Fibroblast of lung (primary cell): ENCODE results near the gene SP5. TPM values are rescaled to one million over a fixed set of nuclear protein-coding genes. Genes with fewer than 3 reads are reported as not detected.

Experiments used
- DNase-seq, 2 donors: peaks; one replicate each; pipeline versions ENCODE4 v3.0.0 to v3.0.0-alpha.2; 2010; ENCODE audit warnings: low read depth in 2 of 2
- H2AFZ ChIP-seq: 2 replicates; pipeline ENCODE4 v1.5.1; 2012; ENCODE audit warnings: low read length, control low read depth, inconsistent platforms
- H3K27ac ChIP-seq: 2 replicates; pipeline ENCODE4 v1.5.1; 2011; ENCODE audit warnings: low read length, control low read depth; ENCODE audit not compliant: insufficient read depth
- H3K27me3 ChIP-seq: 2 replicates; pipeline ENCODE4 v1.5.1; 2011; ENCODE audit warnings: mild to moderate bottlenecking, low read length; ENCODE audit not compliant: control insufficient read depth, insufficient read depth
- H3K36me3 ChIP-seq: 2 replicates; pipeline ENCODE4 v1.5.1; 2011; ENCODE audit warnings: low read length; ENCODE audit not compliant: control insufficient read depth, insufficient read depth
- H3K4me1 ChIP-seq: 2 replicates; pipeline ENCODE4 v1.5.1; 2011; ENCODE audit warnings: low read length; ENCODE audit not compliant: control insufficient read depth, insufficient read depth; ENCODE audit errors: extremely low read depth
- H3K4me2 ChIP-seq: 2 replicates; pipeline ENCODE4 v1.5.1; 2011; ENCODE audit warnings: low read length, control low read depth; ENCODE audit not compliant: insufficient read depth; ENCODE audit errors: extremely low read depth
- H3K4me3 ChIP-seq, 4 experiments: fragments of 200-600 bp in 1 of 4; sonication (generic) in 1 of 4; replicated peaks in 1 of 4; 2 replicates each; pipeline ENCODE4 v1.5.1; 2011 to 2016; ENCODE audit warnings: low read length in 4 of 4, low read depth in 3 of 4, mild to moderate bottlenecking in 3 of 4, control low read depth in 2 of 4, inconsistent platforms in 1 of 4, mixed read lengths in 1 of 4; ENCODE audit not compliant: insufficient read depth in 1 of 4; ENCODE audit errors: control extremely low read depth in 1 of 4
- H3K79me2 ChIP-seq: 2 replicates; pipeline ENCODE4 v1.5.1; 2012; ENCODE audit warnings: mild to moderate bottlenecking, low read length, inconsistent platforms; ENCODE audit not compliant: control insufficient read depth, insufficient read depth
- H3K9ac ChIP-seq: 2 replicates; pipeline ENCODE4 v1.5.1; 2011; ENCODE audit warnings: mild to moderate bottlenecking, low read length, control low read depth; ENCODE audit not compliant: insufficient read depth
- H3K9me3 ChIP-seq: 2 replicates; pipeline ENCODE4 v1.5.1; 2012; ENCODE audit warnings: low read depth, low read length; ENCODE audit not compliant: control insufficient read depth, insufficient read depth
- H4K20me1 ChIP-seq: 2 replicates; pipeline ENCODE4 v1.5.1; 2011; ENCODE audit warnings: low read length; ENCODE audit not compliant: control insufficient read depth, insufficient read depth; ENCODE audit errors: extremely low read depth
- CTCF ChIP-seq, 2 donors: IDR thresholded peaks in 1 of 2; conservative IDR thresholded peaks in 1 of 2; 1 replicate in 1 of 2; 2 replicates in 1 of 2; pipeline ENCODE4 v1.5.1; 2011 to 2012; ENCODE audit warnings: low read length in 2 of 2, control low read depth in 1 of 2, inconsistent platforms in 1 of 2, low read depth in 1 of 2, mild to moderate bottlenecking in 1 of 2
- EZH2 ChIP-seq: IDR thresholded peaks from 2 replicates; pipeline ENCODE4 v1.5.1; 2012; ENCODE audit warnings: low read length, control low read depth, mild to moderate bottlenecking; ENCODE audit errors: missing control alignments
- polyA plus RNA-seq, 2 donors: library from polyadenylated mRNA; depleted of rRNA in 1 of 2; stranded (reverse) in 1 of 2; unstranded in 1 of 2; fragments of >200 nt; gene quantifications; 2 replicates each; pipeline ENCODE4 v1.2.1, GENCODE V29; 2011 to 2012; ENCODE audit warnings: missing spikeins in 1 of 2
- total RNA-seq: library from RNA; depleted of rRNA; stranded (reverse); fragments of >200 nt; gene quantifications from 2 replicates; pipeline ENCODE4 v1.2.1, GENCODE V29; 2014

The SP5 gene
- total and polyA plus RNA-seq, 2 donors (not counting 1 experiment from before 2014, with no cell fraction given), result under 0.01 TPM; not detected in 1

GRCh38 chr2:170737406-170737805 is 22.3 kb downstream of the SP5 start:
- Histone ChIP-seq H2AFZ (no peak overlapping the region), H3K27ac (no peak overlapping the region), H3K9ac (no peak overlapping the region), H3K36me3 (no peaks in the 10 kb centered on the region), H3K79me2 (no peaks in the 10 kb centered on the region), H3K4me1 (peaks cover 4% of the 10 kb centered on the region), H3K4me2 (no peak overlapping the region), H3K9me3 (no peaks in the 10 kb centered on the region), H4K20me1 (no peaks in the 10 kb centered on the region), H3K4me3 (no peak overlapping the region), H3K27me3 (no peaks in the 10 kb centered on the region)
- no peak for TF ChIP-seq EZH2
- no peak for TF ChIP-seq CTCF (conservative IDR thresholded peaks at IDR 0.05 in 1 of 2, IDR thresholded peaks at IDR 0.05 in 1 of 2; ENCODE audit: low read depth in 1 of 2, low read length in 2 of 2)
- no peak for DNase-seq

DNA sequence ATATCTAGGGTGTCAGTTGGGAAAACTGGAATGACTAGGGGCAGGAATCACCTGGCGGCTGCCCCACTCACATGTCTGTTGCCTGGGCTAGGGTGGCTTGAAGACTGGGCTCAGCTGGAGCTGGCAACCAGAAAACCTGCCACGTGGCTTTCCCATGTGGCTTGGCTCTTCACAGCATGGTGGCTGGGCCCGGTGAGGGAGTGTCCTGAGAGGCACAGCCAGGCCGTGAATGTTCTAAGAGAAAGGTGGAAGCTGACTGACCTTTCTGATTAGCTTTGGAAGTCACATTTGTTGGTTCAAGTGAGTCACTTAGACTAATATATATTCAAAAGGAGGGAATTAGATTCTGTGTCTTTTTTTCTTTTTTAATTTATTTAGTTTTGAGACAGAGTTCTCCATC is 22.7 kb downstream of the SP5 start:
- no peak overlapping the region for H3K27ac ChIP-seq
- H3K27me3 ChIP-seq, result no peaks in the 10 kb centered on the region
- no peak overlapping the region for H3K4me2 ChIP-seq
- no peaks in the 10 kb centered on the region for H3K9me3 ChIP-seq
- no peak overlapping the region for H3K4me3 ChIP-seq
- H3K79me2 ChIP-seq, result no peaks in the 10 kb centered on the region
- H4K20me1 ChIP-seq, result no peaks in the 10 kb centered on the region
- H3K36me3 ChIP-seq, result no peaks in the 10 kb centered on the region
- DNase-seq, result peak in 1 of 2 donors; percentile 17
- H3K4me1 ChIP-seq, result peaks cover 4% of the 10 kb centered on the region
- TF ChIP-seq EZH2 (no peak), CTCF (conservative IDR thresholded peaks at IDR 0.05 in 1 of 2, IDR thresholded peaks at IDR 0.05 in 1 of 2; ENCODE audit: low read depth in 1 of 2, low read length in 2 of 2) (no peak)
- H3K9ac ChIP-seq, result no peak overlapping the region
- no peak overlapping the region for H2AFZ ChIP-seq

- H3K27ac ChIP-seq, result peak overlapping the region; percentile 14
- H3K9me3 ChIP-seq, result no peaks in the 10 kb centered on the region
- no peaks in the 10 kb centered on the region for H3K27me3 ChIP-seq
- no peak overlapping the region for H3K9ac ChIP-seq
- no peak overlapping the region for H2AFZ ChIP-seq
- no peak overlapping the region for H3K4me3 ChIP-seq
- no peak for TF ChIP-seq EZH2
- no peak for TF ChIP-seq CTCF (conservative IDR thresholded peaks at IDR 0.05 in 1 of 2, IDR thresholded peaks at IDR 0.05 in 1 of 2; ENCODE audit: low read depth in 1 of 2, low read length in 2 of 2)
- peaks cover 4% of the 10 kb centered on the region for H3K4me1 ChIP-seq
- H4K20me1 ChIP-seq, result no peaks in the 10 kb centered on the region
- H3K36me3 ChIP-seq, result no peaks in the 10 kb centered on the region
- H3K79me2 ChIP-seq, result no peaks in the 10 kb centered on the region
- no peak overlapping the region for H3K4me2 ChIP-seq
- DNase-seq, result peak; percentile 93 to 97
Observed at GRCh38 chr2:170739048-170739447, 23.9 kb downstream of the SP5 start.
